ENCODE measurements around the gene C5orf24.

Gene C5orf24

DNA sequence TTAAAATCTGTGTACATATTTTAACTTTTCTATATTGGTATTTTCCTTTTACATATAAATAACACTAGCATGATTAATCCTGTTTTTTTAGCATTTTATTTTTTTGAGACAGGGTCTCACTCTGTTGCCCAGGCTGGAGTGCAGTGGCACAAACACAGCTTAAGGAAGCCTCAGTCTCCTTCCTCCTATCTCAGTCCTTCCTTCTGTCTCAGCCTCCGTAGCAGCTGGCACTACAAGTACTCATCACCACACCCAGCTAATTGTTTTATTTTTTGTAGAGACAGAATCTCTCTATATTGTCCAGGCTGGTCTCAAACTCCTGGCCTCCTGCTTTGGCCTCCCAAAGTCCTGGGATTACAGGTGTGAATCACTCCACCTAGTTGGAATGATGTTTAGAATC, 1.5 kb upstream of the C5orf24 start:
- ATAC-seq: no peak
- TF ChIP-seq ZNF8 (CRISPR knock-in tag; IDR thresholded peaks at IDR 0.05) (no peak), ZNF70 (CRISPR knock-in tag; IDR thresholded peaks at IDR 0.05) (no peak), ZNF565 (CRISPR knock-in tag; conservative IDR thresholded peaks at IDR 0.05; ENCODE audit: low read depth) (no peak), TCF4 (CRISPR knock-in tag; IDR thresholded peaks at IDR 0.05; ENCODE audit: borderline replicate concordance) (no peak), CSDC2 (CRISPR knock-in tag; IDR thresholded peaks at IDR 0.05) (no peak), TOX (CRISPR knock-in tag; IDR thresholded peaks at IDR 0.05; ENCODE audit: borderline replicate concordance) (no peak), ISL1 (CRISPR knock-in tag; IDR thresholded peaks at IDR 0.05) (no peak), ARNTL (CRISPR knock-in tag; IDR thresholded peaks at IDR 0.05; ENCODE audit: borderline replicate concordance, low read depth) (no peak), GLIS3 (CRISPR knock-in tag; IDR thresholded peaks at IDR 0.05) (no peak), OSR1 (CRISPR knock-in tag; IDR thresholded peaks at IDR 0.05) (no peak), RARB (CRISPR knock-in tag; IDR thresholded peaks at IDR 0.05) (no peak), BACH2 (CRISPR knock-in tag; IDR thresholded peaks at IDR 0.05; ENCODE audit: borderline replicate concordance) (no peak), ESRRG (CRISPR knock-in tag; IDR thresholded peaks at IDR 0.05) (no peak), ZFP30 (CRISPR knock-in tag; IDR thresholded peaks at IDR 0.05) (no peak)
- TF ChIP-seq, protein P1, sequence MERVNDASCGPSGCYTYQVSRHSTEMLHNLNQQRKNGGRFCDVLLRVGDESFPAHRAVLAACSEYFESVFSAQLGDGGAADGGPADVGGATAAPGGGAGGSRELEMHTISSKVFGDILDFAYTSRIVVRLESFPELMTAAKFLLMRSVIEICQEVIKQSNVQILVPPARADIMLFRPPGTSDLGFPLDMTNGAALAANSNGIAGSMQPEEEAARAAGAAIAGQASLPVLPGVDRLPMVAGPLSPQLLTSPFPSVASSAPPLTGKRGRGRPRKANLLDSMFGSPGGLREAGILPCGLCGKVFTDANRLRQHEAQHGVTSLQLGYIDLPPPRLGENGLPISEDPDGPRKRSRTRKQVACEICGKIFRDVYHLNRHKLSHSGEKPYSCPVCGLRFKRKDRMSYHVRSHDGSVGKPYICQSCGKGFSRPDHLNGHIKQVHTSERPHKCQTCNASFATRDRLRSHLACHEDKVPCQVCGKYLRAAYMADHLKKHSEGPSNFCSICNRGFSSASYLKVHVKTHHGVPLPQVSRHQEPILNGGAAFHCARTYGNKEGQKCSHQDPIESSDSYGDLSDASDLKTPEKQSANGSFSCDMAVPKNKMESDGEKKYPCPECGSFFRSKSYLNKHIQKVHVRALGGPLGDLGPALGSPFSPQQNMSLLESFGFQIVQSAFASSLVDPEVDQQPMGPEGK (CRISPR knock-in tag; IDR thresholded peaks at IDR 0.05; ENCODE audit: borderline replicate concordance): no peak
- TF ChIP-seq, protein P2, sequence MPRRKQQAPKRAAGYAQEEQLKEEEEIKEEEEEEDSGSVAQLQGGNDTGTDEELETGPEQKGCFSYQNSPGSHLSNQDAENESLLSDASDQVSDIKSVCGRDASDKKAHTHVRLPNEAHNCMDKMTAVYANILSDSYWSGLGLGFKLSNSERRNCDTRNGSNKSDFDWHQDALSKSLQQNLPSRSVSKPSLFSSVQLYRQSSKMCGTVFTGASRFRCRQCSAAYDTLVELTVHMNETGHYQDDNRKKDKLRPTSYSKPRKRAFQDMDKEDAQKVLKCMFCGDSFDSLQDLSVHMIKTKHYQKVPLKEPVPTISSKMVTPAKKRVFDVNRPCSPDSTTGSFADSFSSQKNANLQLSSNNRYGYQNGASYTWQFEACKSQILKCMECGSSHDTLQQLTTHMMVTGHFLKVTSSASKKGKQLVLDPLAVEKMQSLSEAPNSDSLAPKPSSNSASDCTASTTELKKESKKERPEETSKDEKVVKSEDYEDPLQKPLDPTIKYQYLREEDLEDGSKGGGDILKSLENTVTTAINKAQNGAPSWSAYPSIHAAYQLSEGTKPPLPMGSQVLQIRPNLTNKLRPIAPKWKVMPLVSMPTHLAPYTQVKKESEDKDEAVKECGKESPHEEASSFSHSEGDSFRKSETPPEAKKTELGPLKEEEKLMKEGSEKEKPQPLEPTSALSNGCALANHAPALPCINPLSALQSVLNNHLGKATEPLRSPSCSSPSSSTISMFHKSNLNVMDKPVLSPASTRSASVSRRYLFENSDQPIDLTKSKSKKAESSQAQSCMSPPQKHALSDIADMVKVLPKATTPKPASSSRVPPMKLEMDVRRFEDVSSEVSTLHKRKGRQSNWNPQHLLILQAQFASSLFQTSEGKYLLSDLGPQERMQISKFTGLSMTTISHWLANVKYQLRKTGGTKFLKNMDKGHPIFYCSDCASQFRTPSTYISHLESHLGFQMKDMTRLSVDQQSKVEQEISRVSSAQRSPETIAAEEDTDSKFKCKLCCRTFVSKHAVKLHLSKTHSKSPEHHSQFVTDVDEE (CRISPR knock-in tag; IDR thresholded peaks at IDR 0.05): no peak
- TF ChIP-seq, protein P3, sequence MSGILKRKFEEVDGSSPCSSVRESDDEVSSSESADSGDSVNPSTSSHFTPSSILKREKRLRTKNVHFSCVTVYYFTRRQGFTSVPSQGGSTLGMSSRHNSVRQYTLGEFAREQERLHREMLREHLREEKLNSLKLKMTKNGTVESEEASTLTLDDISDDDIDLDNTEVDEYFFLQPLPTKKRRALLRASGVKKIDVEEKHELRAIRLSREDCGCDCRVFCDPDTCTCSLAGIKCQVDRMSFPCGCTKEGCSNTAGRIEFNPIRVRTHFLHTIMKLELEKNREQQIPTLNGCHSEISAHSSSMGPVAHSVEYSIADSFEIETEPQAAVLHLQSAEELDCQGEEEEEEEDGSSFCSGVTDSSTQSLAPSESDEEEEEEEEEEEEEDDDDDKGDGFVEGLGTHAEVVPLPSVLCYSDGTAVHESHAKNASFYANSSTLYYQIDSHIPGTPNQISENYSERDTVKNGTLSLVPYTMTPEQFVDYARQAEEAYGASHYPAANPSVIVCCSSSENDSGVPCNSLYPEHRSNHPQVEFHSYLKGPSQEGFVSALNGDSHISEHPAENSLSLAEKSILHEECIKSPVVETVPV (CRISPR knock-in tag; IDR thresholded peaks at IDR 0.05): no peak
- TF ChIP-seq, protein P4, sequence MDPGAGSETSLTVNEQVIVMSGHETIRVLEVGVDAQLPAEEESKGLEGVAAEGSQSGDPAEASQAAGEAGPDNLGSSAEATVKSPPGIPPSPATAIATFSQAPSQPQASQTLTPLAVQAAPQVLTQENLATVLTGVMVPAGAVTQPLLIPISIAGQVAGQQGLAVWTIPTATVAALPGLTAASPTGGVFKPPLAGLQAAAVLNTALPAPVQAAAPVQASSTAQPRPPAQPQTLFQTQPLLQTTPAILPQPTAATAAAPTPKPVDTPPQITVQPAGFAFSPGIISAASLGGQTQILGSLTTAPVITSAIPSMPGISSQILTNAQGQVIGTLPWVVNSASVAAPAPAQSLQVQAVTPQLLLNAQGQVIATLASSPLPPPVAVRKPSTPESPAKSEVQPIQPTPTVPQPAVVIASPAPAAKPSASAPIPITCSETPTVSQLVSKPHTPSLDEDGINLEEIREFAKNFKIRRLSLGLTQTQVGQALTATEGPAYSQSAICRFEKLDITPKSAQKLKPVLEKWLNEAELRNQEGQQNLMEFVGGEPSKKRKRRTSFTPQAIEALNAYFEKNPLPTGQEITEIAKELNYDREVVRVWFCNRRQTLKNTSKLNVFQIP (CRISPR knock-in tag; IDR thresholded peaks at IDR 0.05; ENCODE audit: borderline replicate concordance, low read depth): no peak
- TF ChIP-seq, protein P5, sequence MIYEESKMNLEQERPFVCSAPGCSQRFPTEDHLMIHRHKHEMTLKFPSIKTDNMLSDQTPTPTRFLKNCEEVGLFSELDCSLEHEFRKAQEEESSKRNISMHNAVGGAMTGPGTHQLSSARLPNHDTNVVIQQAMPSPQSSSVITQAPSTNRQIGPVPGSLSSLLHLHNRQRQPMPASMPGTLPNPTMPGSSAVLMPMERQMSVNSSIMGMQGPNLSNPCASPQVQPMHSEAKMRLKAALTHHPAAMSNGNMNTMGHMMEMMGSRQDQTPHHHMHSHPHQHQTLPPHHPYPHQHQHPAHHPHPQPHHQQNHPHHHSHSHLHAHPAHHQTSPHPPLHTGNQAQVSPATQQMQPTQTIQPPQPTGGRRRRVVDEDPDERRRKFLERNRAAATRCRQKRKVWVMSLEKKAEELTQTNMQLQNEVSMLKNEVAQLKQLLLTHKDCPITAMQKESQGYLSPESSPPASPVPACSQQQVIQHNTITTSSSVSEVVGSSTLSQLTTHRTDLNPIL (CRISPR knock-in tag; IDR thresholded peaks at IDR 0.05; ENCODE audit: low read depth): no peak

DNA sequence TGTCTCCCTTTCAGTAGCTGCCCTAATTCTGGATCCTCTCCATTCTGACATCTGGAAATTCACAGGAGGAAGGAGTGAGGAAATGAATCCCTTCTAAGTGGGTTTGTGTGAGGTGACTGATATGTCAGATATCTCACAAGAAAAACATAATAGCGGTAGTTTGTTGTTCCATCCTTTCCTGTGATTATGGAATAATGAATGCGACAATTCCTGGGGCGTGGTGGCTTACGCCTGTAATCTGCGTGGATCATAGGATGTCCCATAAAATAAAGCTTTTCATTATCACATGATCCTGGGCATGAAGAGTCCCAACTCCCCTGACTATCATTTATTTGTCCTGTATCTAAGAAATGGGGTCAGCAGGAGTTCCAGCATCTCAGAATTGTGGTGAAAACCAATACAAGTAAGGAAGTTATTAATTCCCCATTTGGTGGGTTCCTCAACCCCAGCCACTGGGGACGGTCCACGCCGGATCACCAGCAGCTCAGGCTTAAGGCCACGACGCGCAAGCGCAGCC, 375 bp upstream of the C5orf24 start:
- no peak; the same call in 2 of the 3 replicates for ATAC-seq
- TF ChIP-seq, protein P3 (CRISPR knock-in tag; IDR thresholded peaks at IDR 0.05): no peak
- TF ChIP-seq PPARA (CRISPR knock-in tag; IDR thresholded peaks at IDR 0.05; ENCODE audit: borderline replicate concordance) (no peak), ZNF565 (CRISPR knock-in tag; conservative IDR thresholded peaks at IDR 0.05; ENCODE audit: low read depth) (no peak), BACH2 (CRISPR knock-in tag; IDR thresholded peaks at IDR 0.05; ENCODE audit: borderline replicate concordance) (no peak), ISL1 (CRISPR knock-in tag; IDR thresholded peaks at IDR 0.05) (no peak), OSR1 (CRISPR knock-in tag; IDR thresholded peaks at IDR 0.05) (no peak), ARNTL (CRISPR knock-in tag; IDR thresholded peaks at IDR 0.05; ENCODE audit: borderline replicate concordance, low read depth) (no peak), ESRRG (CRISPR knock-in tag; IDR thresholded peaks at IDR 0.05) (no peak), CSDC2 (CRISPR knock-in tag; IDR thresholded peaks at IDR 0.05) (no peak), ZFP3 (CRISPR knock-in tag; IDR thresholded peaks at IDR 0.05) (no peak), RARB (CRISPR knock-in tag; IDR thresholded peaks at IDR 0.05) (no peak), ZC3H10 (CRISPR knock-in tag; IDR thresholded peaks at IDR 0.05) (no peak), TOX (CRISPR knock-in tag; IDR thresholded peaks at IDR 0.05; ENCODE audit: borderline replicate concordance) (no peak)
- TF ChIP-seq, protein P5 (CRISPR knock-in tag; IDR thresholded peaks at IDR 0.05; ENCODE audit: low read depth): no peak
- TF ChIP-seq, protein P2 (CRISPR knock-in tag; IDR thresholded peaks at IDR 0.05): no peak
